ENCODE data around the gene ILRUN.

ILRUN gene

GRCh38 chr6:34667481-34668238 is 28.9 kb downstream of the ILRUN start:
- no peak overlapping the region for H3K4me3 ChIP-seq (replicated peaks; ENCODE audit: insufficient read depth, low read length)
- no peaks in the 10 kb centered on the region for H3K27me3 ChIP-seq (ENCODE audit: insufficient read depth, poor library complexity, severe bottlenecking)
- no peak overlapping the region for H3K27ac ChIP-seq (replicated peaks)
- no peak for DNase-seq (ENCODE audit: low read depth in 1 of 2, low spot score in 1 of 2)
- no peak for TF ChIP-seq SPI1 (IDR thresholded peaks at IDR 0.05; ENCODE audit: borderline replicate concordance, low read depth)
- TF ChIP-seq REST (IDR thresholded peaks at IDR 0.05; ENCODE audit: insufficient replicate concordance, low read depth) = no peak
- TF ChIP-seq POLR2AphosphoS5 (IDR thresholded peaks at IDR 0.05; ENCODE audit: low read depth) = no peak
- no peak for TF ChIP-seq GABPA (IDR thresholded peaks at IDR 0.05; ENCODE audit: low read depth)
- TF ChIP-seq CTCF (IDR thresholded peaks at IDR 0.05; ENCODE audit: insufficient read depth, low read length) = no peak

- Histone ChIP-seq H3K27ac (replicated peaks) (peak overlapping the region; percentile 72), H3K4me3 (replicated peaks; ENCODE audit: insufficient read depth, low read length) (no peak overlapping the region), H3K27me3 (ENCODE audit: insufficient read depth, poor library complexity, severe bottlenecking) (no peaks in the 10 kb centered on the region)
- TF ChIP-seq CTCF (IDR thresholded peaks at IDR 0.05; ENCODE audit: insufficient read depth, low read length) (no peak), SPI1 (IDR thresholded peaks at IDR 0.05; ENCODE audit: borderline replicate concordance, low read depth) (no peak), POLR2AphosphoS5 (IDR thresholded peaks at IDR 0.05; ENCODE audit: low read depth) (no peak), GABPA (IDR thresholded peaks at IDR 0.05; ENCODE audit: low read depth) (no peak), REST (IDR thresholded peaks at IDR 0.05; ENCODE audit: insufficient replicate concordance, low read depth) (no peak)
- no peak for DNase-seq (ENCODE audit: low read depth in 1 of 2, low spot score in 1 of 2)
Measured at GRCh38 chr6:34665019-34665418, 31.5 kb downstream of the ILRUN start.

GRCh38 chr6:34664256-34664971 is 32.2 kb downstream of the ILRUN start:
- DNase-seq (ENCODE audit: low read depth in 1 of 2, low spot score in 1 of 2) = no peak
- no peak for TF ChIP-seq SPI1 (IDR thresholded peaks at IDR 0.05; ENCODE audit: borderline replicate concordance, low read depth)
- TF ChIP-seq CTCF (IDR thresholded peaks at IDR 0.05; ENCODE audit: insufficient read depth, low read length) = no peak
- no peak for TF ChIP-seq POLR2AphosphoS5 (IDR thresholded peaks at IDR 0.05; ENCODE audit: low read depth)
- no peak for TF ChIP-seq REST (IDR thresholded peaks at IDR 0.05; ENCODE audit: insufficient replicate concordance, low read depth)
- no peak for TF ChIP-seq GABPA (IDR thresholded peaks at IDR 0.05; ENCODE audit: low read depth)
- Histone ChIP-seq H3K27me3 (ENCODE audit: insufficient read depth, poor library complexity, severe bottlenecking) (no peaks in the 10 kb centered on the region), H3K27ac (replicated peaks) (peak overlapping the region; percentile 72), H3K4me3 (replicated peaks; ENCODE audit: insufficient read depth, low read length) (no peak overlapping the region)
